ENCODE measurements around the gene SPATA31C1. TPM values are rescaled to one million over a fixed set of nuclear protein-coding genes. Genes with fewer than 3 reads are reported as not detected.
A peak's percentile ranks its signal among the peaks of the same experiment; 100 is the strongest.

The SPATA31C1 gene
- total RNA-seq, 1 experiment from 2014 or later, result not detected

DNA sequence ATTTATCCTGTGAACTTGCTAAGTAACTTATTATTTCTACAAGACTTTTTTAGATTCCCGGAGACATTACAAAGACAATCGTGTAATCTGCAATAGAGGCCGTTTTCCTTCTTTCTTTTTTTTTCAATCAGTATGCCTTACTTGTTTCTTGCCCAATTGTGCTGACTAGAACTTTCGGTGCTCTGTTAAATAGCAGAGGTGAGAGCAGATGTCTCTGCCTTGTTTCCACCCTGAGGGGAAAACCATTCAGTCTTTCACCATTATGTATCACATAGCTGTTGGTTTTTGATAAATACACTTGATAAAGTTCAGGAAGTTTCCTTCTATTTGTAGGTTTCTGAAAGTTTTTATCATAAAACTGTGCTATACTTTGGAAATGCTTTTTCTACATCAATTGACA is 24.8 kb upstream of the SPATA31C1 start:
- no peak overlapping the region for H3K4me3 Mint-ChIP-seq
- ATAC-seq (no peak), DNase-seq (ENCODE audit: low spot score) (no peak)
- peaks cover 9% of the 10 kb centered on the region for H3K9me3 Mint-ChIP-seq
- ChIA-PET CTCF (interaction anchor here (1.4 kb wide), 1 partner anchor 11 kb away, joined by 3 read pairs; the partner anchor contains the start of gene SPATA31E1), POLR2A (no interaction called here)
- no peaks in the 10 kb centered on the region for H3K4me1 Mint-ChIP-seq
- no peaks in the 10 kb centered on the region; the same call in 1 of the 2 replicates for H3K27me3 Mint-ChIP-seq (ENCODE audit: low read depth)
- no peaks in the 10 kb centered on the region for H3K36me3 Mint-ChIP-seq
- TF ChIP-seq, protein P1, sequence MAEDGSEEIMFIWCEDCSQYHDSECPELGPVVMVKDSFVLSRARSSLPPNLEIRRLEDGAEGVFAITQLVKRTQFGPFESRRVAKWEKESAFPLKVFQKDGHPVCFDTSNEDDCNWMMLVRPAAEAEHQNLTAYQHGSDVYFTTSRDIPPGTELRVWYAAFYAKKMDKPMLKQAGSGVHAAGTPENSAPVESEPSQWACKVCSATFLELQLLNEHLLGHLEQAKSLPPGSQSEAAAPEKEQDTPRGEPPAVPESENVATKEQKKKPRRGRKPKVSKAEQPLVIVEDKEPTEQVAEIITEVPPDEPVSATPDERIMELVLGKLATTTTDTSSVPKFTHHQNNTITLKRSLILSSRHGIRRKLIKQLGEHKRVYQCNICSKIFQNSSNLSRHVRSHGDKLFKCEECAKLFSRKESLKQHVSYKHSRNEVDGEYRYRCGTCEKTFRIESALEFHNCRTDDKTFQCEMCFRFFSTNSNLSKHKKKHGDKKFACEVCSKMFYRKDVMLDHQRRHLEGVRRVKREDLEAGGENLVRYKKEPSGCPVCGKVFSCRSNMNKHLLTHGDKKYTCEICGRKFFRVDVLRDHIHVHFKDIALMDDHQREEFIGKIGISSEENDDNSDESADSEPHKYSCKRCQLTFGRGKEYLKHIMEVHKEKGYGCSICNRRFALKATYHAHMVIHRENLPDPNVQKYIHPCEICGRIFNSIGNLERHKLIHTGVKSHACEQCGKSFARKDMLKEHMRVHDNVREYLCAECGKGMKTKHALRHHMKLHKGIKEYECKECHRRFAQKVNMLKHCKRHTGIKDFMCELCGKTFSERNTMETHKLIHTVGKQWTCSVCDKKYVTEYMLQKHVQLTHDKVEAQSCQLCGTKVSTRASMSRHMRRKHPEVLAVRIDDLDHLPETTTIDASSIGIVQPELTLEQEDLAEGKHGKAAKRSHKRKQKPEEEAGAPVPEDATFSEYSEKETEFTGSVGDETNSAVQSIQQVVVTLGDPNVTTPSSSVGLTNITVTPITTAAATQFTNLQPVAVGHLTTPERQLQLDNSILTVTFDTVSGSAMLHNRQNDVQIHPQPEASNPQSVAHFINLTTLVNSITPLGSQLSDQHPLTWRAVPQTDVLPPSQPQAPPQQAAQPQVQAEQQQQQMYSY (CRISPR knock-in tag; IDR thresholded peaks at IDR 0.05), result no peak
- TF ChIP-seq, protein P2, sequence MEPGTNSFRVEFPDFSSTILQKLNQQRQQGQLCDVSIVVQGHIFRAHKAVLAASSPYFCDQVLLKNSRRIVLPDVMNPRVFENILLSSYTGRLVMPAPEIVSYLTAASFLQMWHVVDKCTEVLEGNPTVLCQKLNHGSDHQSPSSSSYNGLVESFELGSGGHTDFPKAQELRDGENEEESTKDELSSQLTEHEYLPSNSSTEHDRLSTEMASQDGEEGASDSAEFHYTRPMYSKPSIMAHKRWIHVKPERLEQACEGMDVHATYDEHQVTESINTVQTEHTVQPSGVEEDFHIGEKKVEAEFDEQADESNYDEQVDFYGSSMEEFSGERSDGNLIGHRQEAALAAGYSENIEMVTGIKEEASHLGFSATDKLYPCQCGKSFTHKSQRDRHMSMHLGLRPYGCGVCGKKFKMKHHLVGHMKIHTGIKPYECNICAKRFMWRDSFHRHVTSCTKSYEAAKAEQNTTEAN (CRISPR knock-in tag; IDR thresholded peaks at IDR 0.05), result no peak
- TF ChIP-seq, protein P3, sequence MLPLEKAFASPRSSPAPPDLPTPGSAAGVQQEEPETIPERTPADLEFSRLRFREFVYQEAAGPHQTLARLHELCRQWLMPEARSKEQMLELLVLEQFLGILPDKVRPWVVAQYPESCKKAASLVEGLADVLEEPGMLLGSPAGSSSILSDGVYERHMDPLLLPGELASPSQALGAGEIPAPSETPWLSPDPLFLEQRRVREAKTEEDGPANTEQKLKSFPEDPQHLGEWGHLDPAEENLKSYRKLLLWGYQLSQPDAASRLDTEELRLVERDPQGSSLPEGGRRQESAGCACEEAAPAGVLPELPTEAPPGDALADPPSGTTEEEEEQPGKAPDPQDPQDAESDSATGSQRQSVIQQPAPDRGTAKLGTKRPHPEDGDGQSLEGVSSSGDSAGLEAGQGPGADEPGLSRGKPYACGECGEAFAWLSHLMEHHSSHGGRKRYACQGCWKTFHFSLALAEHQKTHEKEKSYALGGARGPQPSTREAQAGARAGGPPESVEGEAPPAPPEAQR (CRISPR knock-in tag; IDR thresholded peaks at IDR 0.05), result no peak
- TF ChIP-seq, protein P4, sequence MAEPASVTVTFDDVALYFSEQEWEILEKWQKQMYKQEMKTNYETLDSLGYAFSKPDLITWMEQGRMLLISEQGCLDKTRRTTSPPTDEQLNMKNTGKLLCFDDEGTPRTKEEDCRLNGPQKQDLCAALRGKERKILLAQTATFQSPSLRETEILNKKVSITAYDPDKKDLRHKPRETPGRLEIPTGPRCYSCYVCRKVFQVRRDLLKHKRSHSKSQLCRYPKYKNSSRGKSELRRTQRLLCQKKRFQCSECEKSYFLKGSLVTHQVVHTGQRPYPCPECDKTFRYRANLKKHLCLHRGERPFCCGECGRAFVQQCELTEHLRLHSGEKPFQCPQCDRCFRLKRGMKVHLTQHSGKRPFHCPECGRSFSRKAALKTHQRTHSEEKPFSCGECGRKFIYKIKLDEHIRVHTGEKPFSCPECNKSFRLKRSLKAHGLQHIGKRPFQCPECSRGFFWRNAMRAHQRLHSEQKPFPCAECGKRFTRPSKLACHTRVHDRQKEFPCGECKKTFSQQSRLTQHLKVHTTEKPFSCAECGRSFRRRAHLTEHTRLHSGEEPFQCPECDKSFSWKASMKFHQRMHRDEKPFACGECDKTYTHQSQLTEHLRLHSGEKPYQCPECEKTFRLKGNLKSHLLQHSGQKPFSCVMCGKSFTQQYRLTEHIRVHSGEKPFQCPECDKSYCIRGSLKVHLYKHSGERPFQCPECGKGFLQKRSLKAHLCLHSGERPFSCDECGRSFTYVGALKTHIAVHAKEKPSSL (CRISPR knock-in tag; conservative IDR thresholded peaks at IDR 0.05), result no peak
- H3K27ac Mint-ChIP-seq, result no peak overlapping the region

DNA sequence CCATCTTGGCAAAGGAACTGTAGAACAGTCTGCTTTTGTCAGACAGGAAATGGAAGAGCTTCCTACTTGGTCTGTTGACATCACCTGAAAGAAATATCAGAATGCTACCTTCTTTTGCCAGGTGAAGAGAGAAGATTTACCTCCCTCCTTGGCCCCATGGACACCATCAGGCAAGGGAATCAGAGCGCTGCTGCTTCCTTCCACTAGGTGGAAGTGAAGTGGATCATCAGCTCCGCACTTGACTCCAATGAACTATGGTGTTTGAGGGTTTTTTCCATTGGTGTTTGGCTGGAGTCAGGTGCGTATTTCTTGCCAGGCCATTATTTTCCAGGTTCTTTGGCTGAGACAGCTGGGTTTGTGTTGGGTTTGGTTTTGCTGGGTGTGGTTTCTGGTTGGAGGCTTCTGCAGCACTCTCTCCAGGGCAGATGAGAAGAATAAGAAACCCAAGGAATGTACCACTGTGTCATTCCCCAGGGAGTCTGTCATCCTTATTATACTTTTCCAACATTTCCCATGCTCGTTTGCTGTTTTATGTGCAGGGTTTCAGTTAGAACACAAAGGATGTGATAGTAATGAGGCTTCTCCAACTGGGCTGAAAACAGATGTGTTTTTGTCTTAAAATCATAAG is 22.6 kb upstream of the SPATA31C1 start:
- H3K27ac Mint-ChIP-seq, result no peak overlapping the region
- no peak overlapping the region for H3K4me3 Mint-ChIP-seq
- POLR2A ChIA-PET, result no interaction called here
- H3K9me3 Mint-ChIP-seq, result peaks cover 22% of the 10 kb centered on the region
- peak; percentile 84 for ATAC-seq
- CTCF ChIA-PET, result interaction anchor here (0.6 to 2.3 kb wide), 6 partner anchors 9 to 169 kb away, joined by 3 to 26 read pairs (median 3); partner anchors contain the start of genes CTSL and SPATA31E1
- H3K36me3 Mint-ChIP-seq, result peaks cover 2% of the 10 kb centered on the region; the same call in 1 of the 2 replicates
- no peak for DNase-seq (ENCODE audit: low spot score)
- no peaks in the 10 kb centered on the region; the same call in 1 of the 2 replicates for H3K27me3 Mint-ChIP-seq (ENCODE audit: low read depth)
- H3K4me1 Mint-ChIP-seq, result no peaks in the 10 kb centered on the region
- TF ChIP-seq, protein P5, sequence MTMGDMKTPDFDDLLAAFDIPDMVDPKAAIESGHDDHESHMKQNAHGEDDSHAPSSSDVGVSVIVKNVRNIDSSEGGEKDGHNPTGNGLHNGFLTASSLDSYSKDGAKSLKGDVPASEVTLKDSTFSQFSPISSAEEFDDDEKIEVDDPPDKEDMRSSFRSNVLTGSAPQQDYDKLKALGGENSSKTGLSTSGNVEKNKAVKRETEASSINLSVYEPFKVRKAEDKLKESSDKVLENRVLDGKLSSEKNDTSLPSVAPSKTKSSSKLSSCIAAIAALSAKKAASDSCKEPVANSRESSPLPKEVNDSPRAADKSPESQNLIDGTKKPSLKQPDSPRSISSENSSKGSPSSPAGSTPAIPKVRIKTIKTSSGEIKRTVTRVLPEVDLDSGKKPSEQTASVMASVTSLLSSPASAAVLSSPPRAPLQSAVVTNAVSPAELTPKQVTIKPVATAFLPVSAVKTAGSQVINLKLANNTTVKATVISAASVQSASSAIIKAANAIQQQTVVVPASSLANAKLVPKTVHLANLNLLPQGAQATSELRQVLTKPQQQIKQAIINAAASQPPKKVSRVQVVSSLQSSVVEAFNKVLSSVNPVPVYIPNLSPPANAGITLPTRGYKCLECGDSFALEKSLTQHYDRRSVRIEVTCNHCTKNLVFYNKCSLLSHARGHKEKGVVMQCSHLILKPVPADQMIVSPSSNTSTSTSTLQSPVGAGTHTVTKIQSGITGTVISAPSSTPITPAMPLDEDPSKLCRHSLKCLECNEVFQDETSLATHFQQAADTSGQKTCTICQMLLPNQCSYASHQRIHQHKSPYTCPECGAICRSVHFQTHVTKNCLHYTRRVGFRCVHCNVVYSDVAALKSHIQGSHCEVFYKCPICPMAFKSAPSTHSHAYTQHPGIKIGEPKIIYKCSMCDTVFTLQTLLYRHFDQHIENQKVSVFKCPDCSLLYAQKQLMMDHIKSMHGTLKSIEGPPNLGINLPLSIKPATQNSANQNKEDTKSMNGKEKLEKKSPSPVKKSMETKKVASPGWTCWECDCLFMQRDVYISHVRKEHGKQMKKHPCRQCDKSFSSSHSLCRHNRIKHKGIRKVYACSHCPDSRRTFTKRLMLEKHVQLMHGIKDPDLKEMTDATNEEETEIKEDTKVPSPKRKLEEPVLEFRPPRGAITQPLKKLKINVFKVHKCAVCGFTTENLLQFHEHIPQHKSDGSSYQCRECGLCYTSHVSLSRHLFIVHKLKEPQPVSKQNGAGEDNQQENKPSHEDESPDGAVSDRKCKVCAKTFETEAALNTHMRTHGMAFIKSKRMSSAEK (CRISPR knock-in tag; IDR thresholded peaks at IDR 0.05; ENCODE audit: borderline replicate concordance), result no peak
- TF ChIP-seq EMX1 (CRISPR knock-in tag; IDR thresholded peaks at IDR 0.05), result no peak
- TF ChIP-seq, protein P6, sequence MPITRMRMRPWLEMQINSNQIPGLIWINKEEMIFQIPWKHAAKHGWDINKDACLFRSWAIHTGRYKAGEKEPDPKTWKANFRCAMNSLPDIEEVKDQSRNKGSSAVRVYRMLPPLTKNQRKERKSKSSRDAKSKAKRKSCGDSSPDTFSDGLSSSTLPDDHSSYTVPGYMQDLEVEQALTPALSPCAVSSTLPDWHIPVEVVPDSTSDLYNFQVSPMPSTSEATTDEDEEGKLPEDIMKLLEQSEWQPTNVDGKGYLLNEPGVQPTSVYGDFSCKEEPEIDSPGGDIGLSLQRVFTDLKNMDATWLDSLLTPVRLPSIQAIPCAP (CRISPR knock-in tag; IDR thresholded peaks at IDR 0.05), result no peak
- no peak for TF ChIP-seq SMAD3 (CRISPR knock-in tag; IDR thresholded peaks at IDR 0.05; ENCODE audit: borderline replicate concordance)
- TF ChIP-seq, protein P7, sequence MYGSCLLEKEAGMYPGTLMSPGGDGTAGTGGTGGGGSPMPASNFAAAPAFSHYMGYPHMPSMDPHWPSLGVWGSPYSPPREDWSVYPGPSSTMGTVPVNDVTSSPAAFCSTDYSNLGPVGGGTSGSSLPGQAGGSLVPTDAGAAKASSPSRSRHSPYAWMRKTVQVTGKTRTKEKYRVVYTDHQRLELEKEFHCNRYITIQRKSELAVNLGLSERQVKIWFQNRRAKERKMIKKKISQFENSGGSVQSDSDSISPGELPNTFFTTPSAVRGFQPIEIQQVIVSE (CRISPR knock-in tag; IDR thresholded peaks at IDR 0.05; ENCODE audit: borderline replicate concordance), result no peak
- TF ChIP-seq GABPB1 (CRISPR knock-in tag; IDR thresholded peaks at IDR 0.05), result no peak
- TF ChIP-seq SP1 (CRISPR knock-in tag; conservative IDR thresholded peaks at IDR 0.05), result no peak
- TF ChIP-seq ZNF232 (CRISPR knock-in tag; IDR thresholded peaks at IDR 0.05), result no peak
- TF ChIP-seq NR1H2 (CRISPR knock-in tag; IDR thresholded peaks at IDR 0.05), result no peak
- TF ChIP-seq, protein P4 (CRISPR knock-in tag; conservative IDR thresholded peaks at IDR 0.05), result no peak
- TF ChIP-seq ESRRA (CRISPR knock-in tag; IDR thresholded peaks at IDR 0.05; ENCODE audit: borderline replicate concordance), result no peak

All from WTC11 (cell line).